Loucy (cell line): ENCODE data around the gene ZNF23.

Experiments
- CTCF ChIP-seq: fragments of 200-600 bp; sonication (generic); conservative IDR thresholded peaks from 2 replicates; pipeline ENCODE4 v1.5.1; 2014; ENCODE audit warnings: mild to moderate bottlenecking, antibody characterized with exemption, low read length
- EZH2phosphoT487 ChIP-seq: fragments of 200-600 bp; IDR thresholded peaks from 2 replicates; pipeline ENCODE4 v1.6.1; 2018; ENCODE audit warnings: antibody characterized with exemption, mild to moderate bottlenecking, moderate library complexity, borderline replicate concordance

GRCh38 chr16:71402674-71403073, 59.4 kb downstream of the ZNF23 start:
- no peak for TF ChIP-seq CTCF
- TF ChIP-seq EZH2phosphoT487, result no peak
